Erythroblast (primary cell): ENCODE results near the gene ZNF609.

Source experiments
- GATA1 ChIP-seq: IDR thresholded peaks from 2 replicates; pipeline ENCODE4 v1.6.1; 2011; ENCODE audit warnings: low read depth, mild to moderate bottlenecking, control low read depth, low read length, moderate library complexity
- POLR2A ChIP-seq: IDR thresholded peaks from 2 replicates; pipeline ENCODE4 v1.6.1; 2011; ENCODE audit warnings: mild to moderate bottlenecking, low read length

GRCh38 chr15:64476550-64476949, 16.2 kb downstream of the ZNF609 start:
- TF ChIP-seq POLR2A (no peak), GATA1 (no peak)
